Endothelial cell (in vitro differentiated cells): ENCODE measurements around the gene OMA1. TPM values are rescaled to one million over a fixed set of nuclear protein-coding genes. Genes with fewer than 3 reads are reported as not detected.

Experiments
- DNase-seq: peaks from one replicate; pipeline ENCODE4 v3.0.0; 2021; ENCODE audit warnings: low spot score
- H3K27ac Mint-ChIP-seq: one replicate; pipeline ENCODE4 v1.8.0; 2021; ENCODE audit warnings: mixed read lengths, inconsistent platforms; ENCODE audit not compliant: unreplicated experiment
- H3K27me3 Mint-ChIP-seq: one replicate; pipeline ENCODE4 v1.8.0; 2021; ENCODE audit warnings: mild to moderate bottlenecking, moderate library complexity, mixed read lengths, inconsistent platforms; ENCODE audit not compliant: unreplicated experiment
- H3K36me3 Mint-ChIP-seq: one replicate; pipeline ENCODE4 v1.8.0; 2021; ENCODE audit warnings: mild to moderate bottlenecking, low read depth, mixed read lengths, inconsistent platforms; ENCODE audit not compliant: unreplicated experiment
- H3K4me1 Mint-ChIP-seq: one replicate; pipeline ENCODE4 v1.8.0; 2021; ENCODE audit warnings: mild to moderate bottlenecking, mixed read lengths, inconsistent platforms; ENCODE audit not compliant: unreplicated experiment
- H3K4me3 Mint-ChIP-seq: one replicate; pipeline ENCODE4 v1.8.0; 2021; ENCODE audit warnings: mild to moderate bottlenecking, mixed read lengths, inconsistent platforms; ENCODE audit not compliant: unreplicated experiment
- H3K9me3 Mint-ChIP-seq: one replicate; pipeline ENCODE4 v1.8.0; 2021; ENCODE audit warnings: mixed read lengths, inconsistent platforms; ENCODE audit not compliant: unreplicated experiment
- CTCF ChIP-seq: fragments of 200-600 bp; sonication (generic); IDR thresholded peaks from one replicate; pipeline ENCODE4 v1.5.0; 2021; ENCODE audit warnings: antibody characterized with exemption; ENCODE audit not compliant: unreplicated experiment
- total RNA-seq: library from RNA; stranded (reverse); fragmentation: NEBNext Ultra II Directional; extraction: Animal tissue kit (Norgen Biotek cat#: 25700); gene quantifications from one replicate; pipeline ENCODE4 v1.2.1, GENCODE V29; 2021; ENCODE audit not compliant: unreplicated experiment

The OMA1 gene
- total RNA-seq, 1 donor from 2014 or later = 7.6 TPM

- H3K4me1 Mint-ChIP-seq = peaks cover 13% of the 10 kb centered on the region
- no peaks in the 10 kb centered on the region for H3K9me3 Mint-ChIP-seq
- H3K27me3 Mint-ChIP-seq = no peaks in the 10 kb centered on the region
- TF ChIP-seq CTCF = no peak
- H3K36me3 Mint-ChIP-seq = no peaks in the 10 kb centered on the region
- DNase-seq = no peak
- no peak overlapping the region for H3K4me3 Mint-ChIP-seq
- H3K27ac Mint-ChIP-seq = no peak overlapping the region
Measured at GRCh38 chr1:58588396-58588795, 41.9 kb upstream of the OMA1 start.

- no peak overlapping the region for H3K4me3 Mint-ChIP-seq
- H3K4me1 Mint-ChIP-seq = peaks cover 15% of the 10 kb centered on the region
- DNase-seq = no peak
- H3K36me3 Mint-ChIP-seq = no peaks in the 10 kb centered on the region
- no peaks in the 10 kb centered on the region for H3K27me3 Mint-ChIP-seq
- no peak overlapping the region for H3K27ac Mint-ChIP-seq
- no peaks in the 10 kb centered on the region for H3K9me3 Mint-ChIP-seq
- no peak for TF ChIP-seq CTCF
Measured at GRCh38 chr1:58587667-58588066, 41.1 kb upstream of the OMA1 start.

- Mint-ChIP-seq H3K9me3 (no peaks in the 10 kb centered on the region), H3K4me3 (no peak overlapping the region), H3K36me3 (no peaks in the 10 kb centered on the region), H3K27me3 (no peaks in the 10 kb centered on the region), H3K4me1 (peaks cover 15% of the 10 kb centered on the region), H3K27ac (no peak overlapping the region)
- DNase-seq = no peak
- TF ChIP-seq CTCF = no peak
Measured at GRCh38 chr1:58586271-58586670, 39.7 kb upstream of the OMA1 start.

GRCh38 chr1:58585581-58586151 lies 39.1 kb upstream of the OMA1 start:
- H3K4me1 Mint-ChIP-seq = peaks cover 15% of the 10 kb centered on the region
- no peak overlapping the region for H3K4me3 Mint-ChIP-seq
- no peaks in the 10 kb centered on the region for H3K27me3 Mint-ChIP-seq
- DNase-seq = no peak
- no peaks in the 10 kb centered on the region for H3K9me3 Mint-ChIP-seq
- no peak overlapping the region for H3K27ac Mint-ChIP-seq
- no peak for TF ChIP-seq CTCF
- no peaks in the 10 kb centered on the region for H3K36me3 Mint-ChIP-seq

- DNase-seq = no peak
- Mint-ChIP-seq H3K27me3 (peaks cover 1% of the 10 kb centered on the region), H3K4me1 (peaks cover 15% of the 10 kb centered on the region), H3K27ac (no peak overlapping the region), H3K9me3 (no peaks in the 10 kb centered on the region), H3K4me3 (no peak overlapping the region), H3K36me3 (no peaks in the 10 kb centered on the region)
- TF ChIP-seq CTCF = no peak
Measured at GRCh38 chr1:58585166-58585565, 38.6 kb upstream of the OMA1 start.
